Panc1 (cell line): Measurements from ENCODE around the gene SMIM5. TPM values are rescaled to one million over a fixed set of nuclear protein-coding genes. Genes with fewer than 3 reads are reported as not detected.
"Not testable (repeated sequence)": the region's sequence is repeated elsewhere in the genome, so short reads cannot be mapped to it uniquely, and the experiment has no call there.

Source experiments
- ATAC-seq: fragments of 200-7000 bp; cut with Tn5 transposase; 2 replicates; pipeline ENCODE4 v1.9.1; 2020; ENCODE audit warnings: mild to moderate bottlenecking, moderate library complexity
- BruUV-seq: library from RNA; stranded (reverse); fragments of 400-500 nt; replicated peaks from 2 replicates; lab custom pipeline; 2021; lab: Mats Ljungman, UMichigan
- CTCF ChIA-PET: fragments of 300-600 bp; sonication (Branson Sonifier 250); formaldehyde crosslinking; loops from one replicate; lab custom pipeline; 2022; ENCODE audit warnings: antibody characterized with exemption; lab: Charles Lee
- POLR2A ChIA-PET: fragments of 300-600 bp; sonication (Branson Sonifier 250); formaldehyde crosslinking; loops from one replicate; lab custom pipeline; 2022; ENCODE audit warnings: antibody characterized with exemption; lab: Charles Lee
- DNase-seq: peaks from one replicate; pipeline ENCODE4 v3.0.0-alpha.2; 2010; ENCODE audit warnings: low read depth, low spot score
- H3K27ac ChIP-seq: 2 replicates; pipeline ENCODE4 v1.5.1; 2011; ENCODE audit warnings: mild to moderate bottlenecking, low read length, inconsistent platforms
- H3K27me3 ChIP-seq: fragments of 200-500 bp; sonication (Bioruptor generic); 2 replicates; pipeline ENCODE4 v1.6.0; 2014; ENCODE audit warnings: low read length, inconsistent platforms; ENCODE audit not compliant: control insufficient read depth, insufficient read depth
- H3K36me3 ChIP-seq: fragments of 200-500 bp; sonication (Bioruptor generic); 2 replicates; pipeline ENCODE4 v1.5.1; 2014; ENCODE audit warnings: inconsistent platforms, mild to moderate bottlenecking, low read length, moderate library complexity; ENCODE audit not compliant: control insufficient read depth, insufficient read depth
- H3K4me1 ChIP-seq: 2 replicates; pipeline ENCODE4 v1.5.1; 2011; ENCODE audit warnings: inconsistent platforms, mild to moderate bottlenecking, low read length, moderate library complexity; ENCODE audit not compliant: control insufficient read depth, insufficient read depth
- H3K4me3 ChIP-seq, 2 experiments: 2 replicates each; pipeline ENCODE4 v1.5.1; 2011 to 2012; ENCODE audit warnings: low read depth in 2 of 2, low read length in 2 of 2, mild to moderate bottlenecking in 2 of 2, inconsistent platforms in 1 of 2, moderate library complexity in 1 of 2
- H3K9me3 ChIP-seq: fragments of 200-500 bp; sonication (Bioruptor generic); 2 replicates; pipeline ENCODE4 v1.5.1; 2014; ENCODE audit warnings: low read depth, mild to moderate bottlenecking, inconsistent platforms, low read length, moderate library complexity; ENCODE audit not compliant: control insufficient read depth, insufficient read depth
- CTCF ChIP-seq: fragments of 450-650 bp; IDR thresholded peaks from 2 replicates; pipeline ENCODE4 v1.5.1; 2017; ENCODE audit warnings: mild to moderate bottlenecking
- POLR2AphosphoS5 ChIP-seq: IDR thresholded peaks from 2 replicates; pipeline ENCODE4 v1.6.1; 2012; ENCODE audit warnings: mild to moderate bottlenecking, low read depth, low read length, moderate library complexity
- REST ChIP-seq, 2 experiments: IDR thresholded peaks; 2 replicates each; pipeline ENCODE4 v1.6.1; 2011 to 2012; ENCODE audit warnings: low read depth in 2 of 2, control low read depth in 1 of 2, low read length in 1 of 2, mild to moderate bottlenecking in 1 of 2, moderate library complexity in 1 of 2; ENCODE audit not compliant: insufficient read depth in 1 of 2
- SIN3A ChIP-seq: IDR thresholded peaks from 2 replicates; pipeline ENCODE4 v1.6.1; 2012; ENCODE audit warnings: low read depth, mild to moderate bottlenecking, low read length, moderate library complexity, borderline replicate concordance; ENCODE audit not compliant: insufficient read depth
- TCF7L2 ChIP-seq: IDR thresholded peaks from 2 replicates; pipeline ENCODE4 v1.6.1; 2011; ENCODE audit warnings: mild to moderate bottlenecking, low read depth, low read length, inconsistent platforms
- in situ Hi-C: cut with HindIII; loops from 2 replicates; pipeline ENCODE4 v1.10.0; 2016; ENCODE audit warnings: low sequenced_read_pairs, low pct_unique_long_range_greater_than_20kb
- intact Hi-C: fragments of 100-400 bp; cut with micrococcal nuclease; formaldehyde crosslinking; loops from one replicate; pipeline ENCODE4 v1.10.0; 2022; ENCODE audit not compliant: unreplicated experiment
- total RNA-seq: library from RNA; stranded (reverse); gene quantifications from one replicate; pipeline ENCODE4 v1.2.1, GENCODE V29; 2021; ENCODE audit not compliant: unreplicated experiment

Gene SMIM5
- total RNA-seq, 1 experiment from 2014 or later = 0.10 TPM

- H3K36me3 ChIP-seq = no peaks in the 10 kb centered on the region
- H3K4me3 ChIP-seq = no peak overlapping the region
- ATAC-seq = no peak
- no TSS peak for BruUV-seq
- H3K27ac ChIP-seq = no peak overlapping the region
- ChIA-PET CTCF (interaction anchor here (1.1 to 2.6 kb wide), 2 partner anchors 9 to 233 kb away, joined by 3 to 12 read pairs; no protein-coding TSS in a partner anchor), POLR2A (no interaction called here)
- no peaks in the 10 kb centered on the region for H3K9me3 ChIP-seq
- peaks cover 7% of the 10 kb centered on the region for H3K4me1 ChIP-seq
- no peaks in the 10 kb centered on the region for H3K27me3 ChIP-seq
- DNase-seq = no peak
- TF ChIP-seq CTCF = no peak
- TF ChIP-seq REST (IDR thresholded peaks at IDR 0.05; ENCODE audit: insufficient read depth in 1 of 2, low read depth in 2 of 2, low read length in 1 of 2) = no peak
- no peak for TF ChIP-seq SIN3A
- TF ChIP-seq TCF7L2 = no peak
- TF ChIP-seq POLR2AphosphoS5 = no peak
- intact Hi-C loops (no loop called here), in situ Hi-C loops (no loop called here)
Observed at GRCh38 chr17:75591722-75592302, 41.4 kb upstream of the SMIM5 start.

- intact Hi-C loops = no loop called here
- CTCF ChIA-PET = interaction anchor here (0.7 kb wide), 1 partner anchor 215 kb away, joined by 5 read pairs; no protein-coding TSS in a partner anchor
- no peak for DNase-seq
- ATAC-seq = no peak
- H3K27ac ChIP-seq = no peak overlapping the region
- in situ Hi-C loops = no loop called here
- POLR2A ChIA-PET = no interaction called here
- no peak overlapping the region for H3K4me3 ChIP-seq
- no peaks in the 10 kb centered on the region for H3K36me3 ChIP-seq
- peaks cover 7% of the 10 kb centered on the region for H3K4me1 ChIP-seq
- no TSS peak for BruUV-seq
- no peaks in the 10 kb centered on the region for H3K27me3 ChIP-seq
- TF ChIP-seq CTCF = no peak
- no peak for TF ChIP-seq SIN3A
- no peak for TF ChIP-seq REST (IDR thresholded peaks at IDR 0.05; ENCODE audit: insufficient read depth in 1 of 2, low read depth in 2 of 2, low read length in 1 of 2)
- no peak for TF ChIP-seq POLR2AphosphoS5
- TF ChIP-seq TCF7L2 = no peak
- no peaks in the 10 kb centered on the region for H3K9me3 ChIP-seq
Observed at GRCh38 chr17:75592348-75593020, 40.8 kb upstream of the SMIM5 start.

GRCh38 chr17:75593430-75593829 is 39.8 kb upstream of the SMIM5 start:
- intact Hi-C loops, DNase-seq, H3K9me3 ChIP-seq, ATAC-seq, H3K36me3 ChIP-seq, CTCF ChIA-PET, H3K27me3 ChIP-seq, in situ Hi-C loops, BruUV-seq, H3K27ac ChIP-seq, H3K4me1 ChIP-seq, H3K4me3 ChIP-seq: not testable (repeated sequence)
- POLR2A ChIA-PET = interaction anchor here (1.2 kb wide), 1 partner anchor 24 kb away, joined by 16 read pairs; no protein-coding TSS in a partner anchor
